NCI-H1105 treated with DMSO at 0.1 percent for 48 hours (cell line): ENCODE measurements around the gene TSPAN33.
"Not testable (repeated sequence)": the region's sequence is repeated elsewhere in the genome, so short reads cannot be mapped to it uniquely, and the experiment has no call there.

ENCODE experiments used
- DNase-seq: peaks from one replicate; lab custom pipeline; 2025; lab: John Stamatoyannopoulos, UW

The TSPAN33 gene

DNA sequence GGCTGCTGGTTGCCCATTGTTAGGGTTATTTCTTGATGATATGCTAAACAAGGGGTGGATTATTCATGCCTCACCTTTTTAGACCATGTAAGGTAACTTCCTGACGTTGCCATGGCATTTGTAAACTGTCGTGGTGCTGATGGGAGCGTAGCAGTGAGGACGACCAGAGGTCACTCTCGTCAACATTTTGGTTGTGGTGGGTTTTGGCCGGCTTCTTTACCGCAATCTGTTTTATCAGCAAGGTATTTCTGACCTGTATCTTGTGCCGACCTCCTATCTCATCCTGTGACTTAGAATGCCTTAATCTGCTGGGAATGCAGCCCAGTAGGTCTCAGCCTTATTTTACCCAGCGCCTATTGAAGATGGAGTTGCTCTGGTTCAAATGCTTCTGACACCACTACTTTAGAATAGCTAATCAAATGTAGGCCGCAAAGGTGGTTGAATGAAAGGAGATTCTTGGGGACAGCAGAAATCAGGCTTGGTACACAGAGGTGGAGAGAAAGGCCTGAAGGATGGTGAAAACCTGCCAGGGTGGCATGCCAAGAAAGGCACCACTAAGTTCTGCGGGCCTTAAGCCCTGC, 26.0 kb downstream of the TSPAN33 start:
- no peak for DNase-seq

GRCh38 chr7:129173861-129174260, 29.4 kb downstream of the TSPAN33 start:
- DNase-seq = not testable (repeated sequence)

- DNase-seq = peak; percentile 53
Observed at GRCh38 chr7:129176916-129177710, 32.6 kb downstream of the TSPAN33 start.

DNA sequence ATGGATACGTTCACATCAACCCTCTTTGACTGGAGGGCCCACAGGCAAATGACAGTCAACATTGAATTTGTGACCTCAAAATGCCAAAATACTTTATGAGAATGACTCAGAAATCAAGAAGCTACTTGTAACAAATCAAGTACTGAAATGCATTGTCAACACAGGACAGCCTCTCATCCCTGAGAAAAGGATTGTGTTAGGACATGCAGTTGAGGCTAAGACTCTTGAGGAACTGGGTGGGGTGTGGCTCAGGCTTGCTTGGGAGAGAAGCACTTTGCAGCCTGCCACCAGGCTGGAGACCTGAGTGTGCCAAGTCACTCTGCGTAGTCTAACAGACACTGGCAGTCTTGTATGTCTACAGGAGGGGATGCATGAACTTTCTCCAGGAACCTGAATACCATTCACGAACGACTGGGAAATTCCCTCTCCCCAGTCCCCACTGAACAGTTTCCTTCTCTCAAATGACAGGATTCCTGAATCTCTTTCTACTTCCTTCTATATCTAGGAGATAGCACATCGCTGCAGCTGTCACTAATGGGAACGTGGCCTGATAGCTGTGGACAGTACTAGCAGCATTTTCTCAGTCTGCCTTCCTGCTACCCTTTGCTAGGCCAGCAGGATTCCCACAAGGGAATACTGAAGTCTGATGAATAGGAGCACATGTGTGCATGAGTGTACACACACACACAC, 40.6 kb downstream of the TSPAN33 start:
- DNase-seq = no peak

DNA sequence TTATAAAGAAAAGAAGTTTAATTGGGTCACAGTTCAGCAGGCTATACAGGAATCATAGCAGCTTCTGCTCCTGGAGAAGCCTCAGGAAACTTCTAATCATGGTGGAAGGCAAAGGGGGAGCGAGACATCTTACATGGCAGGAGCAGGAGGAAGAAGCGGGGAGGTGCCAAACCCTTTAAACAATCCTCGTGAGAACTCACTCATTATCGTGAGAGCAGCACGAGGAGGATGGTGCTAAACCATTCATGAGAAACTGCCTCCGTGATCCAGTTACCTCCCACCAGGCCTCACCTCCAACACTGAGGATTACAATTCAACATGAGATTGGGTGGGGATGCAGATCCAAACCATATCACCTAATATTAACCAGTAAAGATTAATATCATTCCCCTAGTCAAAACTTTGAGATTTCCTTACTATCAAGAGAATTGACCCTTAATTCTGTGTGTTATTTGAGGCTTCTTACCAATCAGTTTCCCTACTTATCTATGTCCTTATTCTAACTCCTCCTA, 42.3 kb downstream of the TSPAN33 start:
- no peak for DNase-seq

DNA sequence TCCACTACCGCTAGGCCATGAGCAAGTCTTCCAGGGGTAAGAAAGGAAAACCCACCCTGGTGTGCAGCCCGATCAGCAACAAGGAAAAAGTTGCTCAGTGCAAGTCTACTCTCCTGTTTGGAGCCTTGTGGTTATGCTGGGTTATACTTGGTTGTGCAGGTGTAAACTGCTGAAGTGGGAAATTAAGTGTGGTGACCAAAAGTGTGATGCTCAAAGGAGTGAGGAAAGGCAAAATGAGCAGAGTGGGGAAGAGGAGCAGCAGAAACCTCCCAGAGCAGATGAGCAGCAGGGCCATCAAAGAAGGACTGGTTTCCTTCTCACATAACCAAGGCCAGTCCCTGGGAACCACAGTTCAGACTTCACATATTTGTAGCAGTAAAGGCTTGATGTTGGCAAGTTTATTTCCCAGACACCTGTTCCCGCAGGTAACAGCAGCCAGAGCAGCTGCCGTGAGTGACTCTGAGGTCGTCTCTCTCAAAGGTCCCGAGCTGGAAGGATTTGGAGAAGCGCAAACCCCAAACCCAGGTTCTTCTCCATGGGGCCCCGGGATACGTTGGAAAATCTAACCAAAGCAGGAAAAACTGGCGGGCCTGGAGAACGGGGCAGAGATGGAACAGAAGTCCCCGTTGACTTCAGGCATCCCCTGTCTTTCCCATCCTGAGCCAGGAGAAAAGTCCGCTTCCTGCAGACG, 43.3 kb downstream of the TSPAN33 start:
- no peak for DNase-seq

- peak; percentile 31 for DNase-seq
Observed at GRCh38 chr7:129188372-129188891, 43.9 kb downstream of the TSPAN33 start, which contains the start of gene SMO. Gene SMO, plus strand, starts transcription at chr7:129188633. Its CDS starts 519 bp downstream, at chr7:129189152.

DNA sequence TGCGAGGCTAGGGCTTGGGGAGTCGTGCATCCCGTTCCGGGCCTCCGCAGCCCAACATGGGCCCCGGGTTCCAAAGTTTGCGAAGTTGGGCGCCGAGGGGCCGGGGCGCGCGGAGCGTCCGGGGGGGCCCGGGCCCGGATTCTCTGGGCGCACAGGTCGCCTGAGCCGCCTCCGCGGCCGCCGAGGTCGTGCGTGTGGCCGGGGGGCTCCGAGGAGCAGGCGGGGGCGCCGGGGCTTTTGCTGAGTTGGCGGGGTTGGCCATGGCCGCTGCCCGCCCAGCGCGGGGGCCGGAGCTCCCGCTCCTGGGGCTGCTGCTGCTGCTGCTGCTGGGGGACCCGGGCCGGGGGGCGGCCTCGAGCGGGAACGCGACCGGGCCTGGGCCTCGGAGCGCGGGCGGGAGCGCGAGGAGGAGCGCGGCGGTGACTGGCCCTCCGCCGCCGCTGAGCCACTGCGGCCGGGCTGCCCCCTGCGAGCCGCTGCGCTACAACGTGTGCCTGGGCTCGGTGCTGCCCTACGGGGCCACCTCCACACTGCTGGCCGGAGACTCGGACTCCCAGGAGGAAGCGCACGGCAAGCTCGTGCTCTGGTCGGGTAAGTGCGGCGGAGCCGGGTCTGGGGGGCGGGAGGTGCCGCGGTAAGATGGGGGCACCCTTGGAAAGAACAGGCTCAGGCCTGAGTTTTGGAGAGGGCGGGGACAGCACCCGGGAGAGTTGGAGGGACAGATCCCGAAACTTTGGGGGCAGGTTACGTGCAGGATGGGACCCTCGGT, 44.6 kb downstream of the TSPAN33 start:
- peak; percentile 3 for DNase-seq

DNA sequence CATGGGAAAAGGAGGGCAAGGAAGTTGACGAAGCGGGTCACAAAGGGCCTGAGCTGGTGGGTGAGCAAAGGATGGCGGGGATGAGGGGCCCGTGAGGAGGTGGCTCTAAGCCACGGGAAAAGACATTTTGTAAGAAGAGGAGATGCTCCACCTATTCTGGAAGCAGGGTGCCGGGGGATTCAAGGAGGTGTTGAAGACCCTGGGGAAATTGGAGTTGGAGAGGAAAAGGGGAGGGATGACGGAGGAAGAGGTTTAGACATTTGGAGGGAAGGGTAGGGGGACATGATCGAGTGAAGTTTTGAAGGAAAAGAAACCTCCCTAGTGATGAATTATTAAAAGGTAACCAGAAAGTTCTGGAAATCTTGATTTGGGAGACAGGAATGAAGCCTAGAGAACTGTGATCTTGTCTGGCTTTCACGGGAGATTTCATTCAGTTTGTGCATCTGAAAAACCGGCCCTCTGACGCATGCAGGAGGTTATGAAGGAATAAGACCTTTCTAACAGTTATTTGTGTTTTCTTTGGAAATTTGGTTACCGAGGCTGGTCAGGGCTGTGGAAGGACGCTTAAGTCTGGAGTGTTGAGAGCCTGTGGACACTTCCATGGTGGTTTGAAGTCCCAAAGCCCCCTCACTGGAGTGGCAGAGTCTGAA, 45.3 kb downstream of the TSPAN33 start:
- no peak for DNase-seq

DNA sequence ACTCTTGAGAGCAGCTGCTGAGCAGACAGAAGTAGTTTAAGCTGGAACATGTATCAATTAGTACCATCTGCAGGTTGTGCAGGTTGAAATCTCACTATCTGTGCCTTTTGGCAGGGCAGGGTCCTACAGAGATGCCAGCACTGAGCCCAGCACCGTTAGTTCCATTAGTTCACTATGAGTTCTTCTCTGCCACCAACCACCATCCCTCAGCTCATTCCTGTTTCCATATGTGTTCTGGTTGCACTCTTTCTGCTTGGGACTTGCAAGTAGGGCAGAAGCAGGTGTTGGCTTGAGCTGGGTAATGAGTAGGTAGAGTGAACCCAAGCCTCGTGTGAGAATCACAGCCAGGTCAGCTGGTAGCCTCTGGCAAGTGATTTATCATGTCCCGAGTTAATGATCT, 46.8 kb downstream of the TSPAN33 start:
- no peak for DNase-seq

GRCh38 chr7:129193892-129194291, 49.4 kb downstream of the TSPAN33 start:
- no peak for DNase-seq

DNA sequence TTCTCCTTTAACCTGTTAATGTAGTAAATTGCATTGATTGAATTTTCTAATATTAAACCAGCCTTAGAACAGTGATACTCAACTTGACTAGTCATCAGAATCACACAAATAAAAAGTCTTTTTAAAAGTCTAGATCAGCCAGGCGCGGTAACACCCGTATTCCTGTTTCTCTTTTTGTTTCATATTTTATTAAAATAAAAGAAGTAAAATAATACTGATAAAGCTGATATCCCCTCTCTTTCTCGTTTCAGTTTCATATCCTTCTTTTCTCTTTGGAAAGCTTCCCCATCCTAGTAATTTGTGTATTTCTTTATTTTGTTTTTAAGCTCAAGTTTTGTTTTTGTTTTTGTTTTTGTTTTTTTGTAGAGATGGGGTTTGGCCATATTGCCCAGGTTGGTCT, 53.3 kb downstream of the TSPAN33 start:
- no peak for DNase-seq

DNA sequence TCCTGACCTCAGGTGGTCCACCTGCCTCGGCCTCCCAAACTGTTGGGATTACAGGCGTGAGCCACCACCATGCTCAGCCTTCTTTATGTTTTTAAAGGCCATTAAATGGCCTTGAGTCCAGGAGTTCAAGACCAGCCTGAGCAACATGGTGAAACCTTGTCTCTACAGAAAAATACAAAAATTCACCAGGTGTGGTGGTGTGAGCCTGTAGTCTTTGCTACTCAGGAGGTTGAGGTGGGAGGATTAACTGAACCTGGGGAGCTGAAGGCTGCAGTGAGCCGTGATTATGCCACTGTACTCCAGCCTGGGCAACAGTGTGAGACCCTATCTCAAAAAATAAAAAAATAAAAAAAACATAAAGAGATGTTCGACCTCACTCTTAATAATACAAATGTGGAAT, 54.9 kb downstream of the TSPAN33 start:
- DNase-seq = no peak

GRCh38 chr7:129202058-129202777, 57.7 kb downstream of the TSPAN33 start:
- DNase-seq = no peak

GRCh38 chr7:129203050-129203741, 58.7 kb downstream of the TSPAN33 start:
- DNase-seq = no peak

DNA sequence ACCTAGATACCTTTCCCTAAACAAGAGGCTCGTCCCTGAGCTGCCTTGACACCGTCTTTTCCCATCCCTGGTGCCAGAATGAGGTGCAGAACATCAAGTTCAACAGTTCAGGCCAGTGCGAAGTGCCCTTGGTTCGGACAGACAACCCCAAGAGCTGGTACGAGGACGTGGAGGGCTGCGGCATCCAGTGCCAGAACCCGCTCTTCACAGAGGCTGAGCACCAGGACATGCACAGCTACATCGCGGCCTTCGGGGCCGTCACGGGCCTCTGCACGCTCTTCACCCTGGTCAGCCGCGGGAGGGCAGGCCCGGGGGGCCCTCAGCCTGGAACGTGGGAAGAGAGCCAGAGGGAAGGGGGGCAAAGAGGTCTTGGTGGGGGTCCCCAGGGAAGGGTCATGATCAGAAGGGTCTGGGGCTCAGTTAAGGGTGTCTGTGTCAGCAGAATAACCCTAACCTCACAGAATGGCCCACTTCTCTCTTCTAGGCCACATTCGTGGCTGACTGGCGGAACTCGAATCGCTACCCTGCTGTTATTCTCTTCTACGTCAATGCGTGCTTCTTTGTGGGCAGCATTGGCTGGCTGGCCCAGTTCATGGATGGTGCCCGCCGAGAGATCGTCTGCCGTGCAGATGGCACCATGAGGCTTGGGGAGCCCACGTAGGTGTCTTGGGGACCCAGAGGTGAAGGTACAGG, 60.8 kb downstream of the TSPAN33 start:
- no peak for DNase-seq

DNA sequence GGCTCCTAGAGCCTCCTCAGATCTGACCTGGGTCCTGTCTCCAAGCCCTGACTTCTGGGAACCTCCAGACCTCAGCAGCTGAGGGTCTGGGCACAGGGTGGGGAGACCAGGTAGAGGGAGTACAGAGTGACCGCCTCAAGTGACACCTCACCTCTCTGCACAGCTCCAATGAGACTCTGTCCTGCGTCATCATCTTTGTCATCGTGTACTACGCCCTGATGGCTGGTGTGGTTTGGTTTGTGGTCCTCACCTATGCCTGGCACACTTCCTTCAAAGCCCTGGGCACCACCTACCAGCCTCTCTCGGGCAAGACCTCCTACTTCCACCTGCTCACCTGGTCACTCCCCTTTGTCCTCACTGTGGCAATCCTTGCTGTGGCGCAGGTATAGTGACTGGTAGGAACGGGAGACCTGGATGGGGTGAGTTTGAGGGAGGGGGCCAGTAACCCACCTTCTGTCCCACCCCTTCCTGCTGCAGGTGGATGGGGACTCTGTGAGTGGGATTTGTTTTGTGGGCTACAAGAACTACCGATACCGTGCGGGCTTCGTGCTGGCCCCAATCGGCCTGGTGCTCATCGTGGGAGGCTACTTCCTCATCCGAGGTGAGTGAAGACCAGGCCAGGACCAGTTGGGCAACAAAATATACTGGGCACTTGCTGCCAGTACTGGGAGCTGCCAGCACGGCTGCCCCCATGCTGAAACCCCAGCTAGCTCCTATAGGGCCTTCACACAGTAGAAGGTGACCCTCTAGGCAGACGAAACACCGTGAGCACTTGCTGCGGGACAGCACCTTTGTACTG, 61.7 kb downstream of the TSPAN33 start:
- no peak for DNase-seq

DNA sequence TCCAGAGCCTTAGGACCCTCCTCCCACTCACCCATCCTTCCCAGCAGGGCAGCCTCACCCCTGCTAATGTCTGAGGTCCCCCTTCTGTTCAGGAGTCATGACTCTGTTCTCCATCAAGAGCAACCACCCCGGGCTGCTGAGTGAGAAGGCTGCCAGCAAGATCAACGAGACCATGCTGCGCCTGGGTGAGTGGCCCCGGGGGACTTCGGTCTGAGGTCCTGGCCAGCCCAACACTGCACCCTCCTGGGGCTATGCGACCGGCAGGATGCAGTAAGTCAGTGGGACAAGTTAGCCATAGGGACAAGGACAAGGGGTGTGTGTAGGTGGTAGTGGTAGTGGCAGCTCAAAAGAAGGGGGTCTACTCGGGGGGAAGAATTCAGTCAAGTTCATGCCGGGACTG, 64.2 kb downstream of the TSPAN33 start:
- no peak for DNase-seq
